Measurements from ENCODE around the gene BTG2. TPM values are rescaled to one million over a fixed set of nuclear protein-coding genes. Genes with fewer than 3 reads are reported as not detected.

The BTG2 gene
- total and polyA plus RNA-seq, 12 donors, result 11.4 to 175 (median 49.3) TPM

DNA sequence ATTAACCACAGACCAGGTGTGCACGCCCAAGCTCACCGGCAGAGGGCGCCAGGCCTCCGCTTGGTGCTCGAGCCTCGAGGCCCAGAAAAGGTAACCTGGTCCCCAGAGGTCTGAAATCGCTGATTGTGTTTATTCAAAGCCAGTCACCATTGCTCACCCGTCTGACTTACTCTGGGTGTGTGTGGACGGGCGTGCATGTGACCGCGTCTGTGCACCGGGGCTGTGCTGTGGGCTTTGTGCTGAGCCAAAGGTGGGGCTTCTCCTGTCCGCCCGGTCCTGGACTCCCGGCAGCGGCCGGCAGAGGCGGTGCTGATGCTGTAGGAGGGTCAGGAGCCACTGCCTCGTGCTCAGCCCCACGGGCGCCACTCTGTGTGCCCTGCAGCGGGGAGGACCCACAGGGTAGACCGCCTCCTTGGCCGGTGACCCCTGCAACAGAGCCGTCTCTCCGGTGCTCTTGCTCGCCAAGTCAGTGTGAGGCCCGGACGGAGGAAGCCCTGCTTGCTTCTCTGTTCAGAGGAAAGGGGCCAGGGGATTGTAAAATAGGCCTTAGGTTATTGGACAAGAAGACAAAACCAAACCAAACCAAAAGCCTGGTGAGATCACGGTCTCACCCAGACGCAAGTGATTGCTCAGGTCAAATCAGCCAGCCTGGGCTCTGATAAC lies 32.0 kb upstream of the BTG2 start:
- Histone ChIP-seq H3K4me1 (replicated peaks in 1 of 2) (peaks cover 5 to 37% of the 10 kb centered on the region in 2 donors), H3K27me3 (no peaks in the 10 kb centered on the region), H3K36me3 (replicated peaks in 1 of 2) (no peaks in the 10 kb centered on the region), H3K9me3 (replicated peaks in 1 of 3) (no peaks in the 10 kb centered on the region), H3K4me3 (peak overlapping the region in 1 of 4 donors; percentile 25), H3K27ac (peak overlapping the region in 3 of 5 donors; percentile 28 to 85 (median 78))
- intact Hi-C loops (cut with DNase I), result loop anchor here (5.0 to 10.0 kb wide), 4 partner anchors 64 to 214 kb away; no protein-coding TSS in a partner anchor
- 25 to 40% (median 31%) methylated on average over 13 to 32 of the region's 32 CpGs for WGBS, 4 donors
- TF ChIP-seq, protein P1, sequence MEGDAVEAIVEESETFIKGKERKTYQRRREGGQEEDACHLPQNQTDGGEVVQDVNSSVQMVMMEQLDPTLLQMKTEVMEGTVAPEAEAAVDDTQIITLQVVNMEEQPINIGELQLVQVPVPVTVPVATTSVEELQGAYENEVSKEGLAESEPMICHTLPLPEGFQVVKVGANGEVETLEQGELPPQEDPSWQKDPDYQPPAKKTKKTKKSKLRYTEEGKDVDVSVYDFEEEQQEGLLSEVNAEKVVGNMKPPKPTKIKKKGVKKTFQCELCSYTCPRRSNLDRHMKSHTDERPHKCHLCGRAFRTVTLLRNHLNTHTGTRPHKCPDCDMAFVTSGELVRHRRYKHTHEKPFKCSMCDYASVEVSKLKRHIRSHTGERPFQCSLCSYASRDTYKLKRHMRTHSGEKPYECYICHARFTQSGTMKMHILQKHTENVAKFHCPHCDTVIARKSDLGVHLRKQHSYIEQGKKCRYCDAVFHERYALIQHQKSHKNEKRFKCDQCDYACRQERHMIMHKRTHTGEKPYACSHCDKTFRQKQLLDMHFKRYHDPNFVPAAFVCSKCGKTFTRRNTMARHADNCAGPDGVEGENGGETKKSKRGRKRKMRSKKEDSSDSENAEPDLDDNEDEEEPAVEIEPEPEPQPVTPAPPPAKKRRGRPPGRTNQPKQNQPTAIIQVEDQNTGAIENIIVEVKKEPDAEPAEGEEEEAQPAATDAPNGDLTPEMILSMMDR (IDR thresholded peaks at IDR 0.05), result peak; percentile 96 to 99 (median 98)
- TF ChIP-seq POLR2A (IDR thresholded peaks at IDR 0.05), result no peak
- peak; percentile 86 to 96 (median 90) for DNase-seq

DNA sequence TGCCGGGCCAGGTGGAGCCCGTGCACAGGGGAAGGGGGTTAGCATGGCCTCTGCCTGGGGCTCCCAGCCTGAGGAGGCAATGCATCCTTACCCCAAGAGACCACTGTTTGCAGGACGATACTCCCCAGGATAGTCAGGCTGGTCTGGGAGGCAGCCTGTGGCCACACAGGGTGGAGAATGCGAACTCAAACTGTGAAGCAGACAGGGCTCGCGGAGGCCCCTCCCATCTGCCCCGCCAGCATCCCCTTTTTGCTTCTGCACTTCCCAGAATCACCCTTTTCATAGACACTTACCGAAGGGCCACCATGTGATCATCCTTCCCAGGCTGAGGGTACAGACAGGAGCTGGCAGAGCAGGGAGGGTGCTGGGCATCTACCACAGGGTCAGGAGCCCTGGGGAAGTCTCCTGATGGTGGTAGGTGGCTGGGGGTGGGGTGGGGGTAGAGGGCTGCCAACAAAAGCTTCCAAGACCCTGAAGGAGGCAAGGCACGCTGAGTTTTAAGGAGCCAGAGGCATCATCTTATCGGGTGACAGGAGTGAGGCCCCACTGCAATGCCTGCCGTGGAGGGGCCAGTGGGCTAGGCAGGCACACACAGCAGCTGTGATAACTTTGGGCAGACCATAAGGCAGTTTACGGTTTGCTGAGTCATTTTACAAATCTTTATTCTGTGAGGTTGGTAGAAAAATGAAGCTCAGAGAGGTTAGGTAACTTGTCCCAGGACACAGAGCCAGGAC lies 31.3 kb upstream of the BTG2 start:
- TF ChIP-seq POLR2A (IDR thresholded peaks at IDR 0.05), result peak in 1 of 2 donors; percentile 5
- TF ChIP-seq, protein P1 (IDR thresholded peaks at IDR 0.05), result no peak
- no peaks in the 10 kb centered on the region for H3K36me3 ChIP-seq (replicated peaks in 1 of 2)
- H3K9me3 ChIP-seq (replicated peaks in 1 of 3), result no peaks in the 10 kb centered on the region
- H3K4me3 ChIP-seq, result peak overlapping the region in 1 of 4 donors; percentile 25
- peaks cover 11 to 44% of the 10 kb centered on the region in 2 donors for H3K4me1 ChIP-seq (replicated peaks in 1 of 2)
- intact Hi-C loops (cut with DNase I), result loop anchor here (5.0 to 10.0 kb wide), 4 partner anchors 63 to 213 kb away; no protein-coding TSS in a partner anchor
- DNase-seq, result peak in 5 of 7 donors; percentile 51 to 61 (median 56)
- 80 to 91% (median 84%) methylated on average over 11 to 12 of the region's 12 CpGs for WGBS, 4 donors
- no peaks in the 10 kb centered on the region for H3K27me3 ChIP-seq
- H3K27ac ChIP-seq, result peak overlapping the region in 4 of 5 donors; percentile 28 to 85 (median 65)

DNA sequence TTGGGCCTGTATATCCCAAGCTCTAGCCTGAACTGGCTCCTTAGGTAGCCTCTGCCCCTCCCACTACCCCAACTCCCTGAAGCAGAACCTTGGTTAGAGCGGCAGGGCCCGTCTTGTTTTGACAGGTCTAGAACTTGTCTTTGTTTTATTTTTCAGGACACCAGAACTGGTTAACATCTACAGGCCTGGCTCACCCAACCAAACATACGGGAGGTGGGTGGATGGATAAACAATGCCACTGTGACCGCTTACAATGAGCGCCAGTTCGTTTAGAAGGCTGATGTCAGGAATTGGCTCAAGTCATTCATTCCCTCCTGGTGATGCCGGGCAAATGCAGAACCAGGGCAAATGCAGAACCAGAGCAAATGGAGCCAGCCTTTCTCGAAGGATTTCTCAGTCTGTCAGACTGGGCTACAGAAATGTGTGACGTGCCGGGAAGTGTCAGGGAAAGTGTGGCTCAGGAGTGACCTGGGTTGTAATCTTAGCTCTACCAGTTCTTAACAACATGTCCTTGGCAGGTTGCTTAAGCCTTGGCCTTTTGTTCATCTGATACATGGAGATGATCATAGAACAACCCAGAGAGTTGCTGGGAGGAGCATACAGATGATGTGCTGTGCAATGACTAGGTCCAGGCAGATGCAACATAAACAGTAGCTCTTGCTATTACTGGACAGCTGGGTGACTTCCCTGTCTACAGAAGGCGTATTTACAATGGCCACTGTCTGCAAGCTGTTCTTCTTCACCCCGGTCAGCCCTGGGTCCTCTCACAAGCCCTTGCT lies 30.5 kb upstream of the BTG2 start:
- Histone ChIP-seq H3K4me3 (no peak overlapping the region), H3K27ac (peak overlapping the region in 4 of 5 donors; percentile 28 to 85 (median 65)), H3K4me1 (replicated peaks in 1 of 2) (peaks cover 16 to 51% of the 10 kb centered on the region in 2 donors), H3K9me3 (replicated peaks in 1 of 3) (no peaks in the 10 kb centered on the region), H3K36me3 (replicated peaks in 1 of 2) (no peaks in the 10 kb centered on the region), H3K27me3 (no peaks in the 10 kb centered on the region)
- intact Hi-C loops (cut with DNase I), result loop anchor here (5.0 to 10.0 kb wide), 4 partner anchors 63 to 213 kb away; no protein-coding TSS in a partner anchor
- TF ChIP-seq POLR2A (IDR thresholded peaks at IDR 0.05), result no peak
- TF ChIP-seq, protein P1 (IDR thresholded peaks at IDR 0.05), result no peak
- peak in 4 of 7 donors; percentile 57 to 73 (median 68) for DNase-seq
- WGBS, 4 donors, result 65 to 74% (median 68%) methylated on average over 12 of the region's 12 CpGs

Data from adrenal gland (tissue), 12 donors.